GM23338 (cell line): ENCODE data around the gene NR3C1. TPM values are rescaled to one million over a fixed set of nuclear protein-coding genes. Genes with fewer than 3 reads are reported as not detected.

Experiments used
- ATAC-seq: fragments of 200-7000 bp; cut with Tn5 transposase; 3 replicates; pipeline ENCODE4 v1.9.1; 2020
- DNase-seq: peaks from one replicate; pipeline ENCODE4 v3.0.0-alpha.2; 2015; ENCODE audit warnings: low spot score
- H2AFZ ChIP-seq: fragments of 200-600 bp; sonication (generic); 2 replicates; pipeline ENCODE4 v1.8.0; 2016; ENCODE audit warnings: antibody characterized with exemption, mild to moderate bottlenecking, moderate library complexity
- H3F3A ChIP-seq: fragments of 200-600 bp; sonication (generic); replicated peaks from 2 replicates; pipeline ENCODE4 v1.8.0; 2017; ENCODE audit warnings: antibody characterized with exemption, mixed run types, low read depth
- H3K27ac ChIP-seq: fragments of 200-600 bp; sonication (generic); 2 replicates; pipeline ENCODE4 v1.6.1; 2016; ENCODE audit warnings: low read depth
- H3K27me3 ChIP-seq: fragments of 200-600 bp; sonication (generic); 2 replicates; pipeline ENCODE4 v1.8.0; 2016; ENCODE audit warnings: mild to moderate bottlenecking, mixed run types, moderate library complexity; ENCODE audit not compliant: insufficient read depth
- H3K36me3 ChIP-seq: fragments of 200-600 bp; sonication (generic); 2 replicates; pipeline ENCODE4 v1.8.0; 2016; ENCODE audit warnings: mild to moderate bottlenecking; ENCODE audit not compliant: insufficient read depth
- H3K4me1 ChIP-seq: fragments of 200-600 bp; sonication (generic); 2 replicates; pipeline ENCODE4 v1.8.0; 2016; ENCODE audit warnings: mild to moderate bottlenecking, moderate library complexity; ENCODE audit not compliant: insufficient read depth
- H3K4me2 ChIP-seq: fragments of 200-600 bp; sonication (generic); 2 replicates; pipeline ENCODE4 v1.7.1; 2017; ENCODE audit warnings: mixed run types
- H3K4me3 ChIP-seq: fragments of 200-600 bp; sonication (generic); 2 replicates; pipeline ENCODE4 v1.6.1; 2016; ENCODE audit warnings: mixed run types
- H3K79me2 ChIP-seq: fragments of 200-600 bp; sonication (generic); replicated peaks from 2 replicates; pipeline ENCODE4 v1.8.0; 2017; ENCODE audit warnings: mild to moderate bottlenecking; ENCODE audit not compliant: insufficient read depth
- H3K9me2 ChIP-seq: fragments of 200-600 bp; sonication (generic); 2 replicates; pipeline ENCODE4 v1.8.0; 2017; ENCODE audit not compliant: insufficient read depth
- H4K20me1 ChIP-seq: fragments of 200-600 bp; sonication (generic); replicated peaks from 2 replicates; pipeline ENCODE4 v1.8.0; 2017; ENCODE audit warnings: mild to moderate bottlenecking; ENCODE audit not compliant: insufficient read depth
- H3K27ac Mint-ChIP-seq: 2 replicates; pipeline ENCODE4 v1.8.0; 2020; ENCODE audit warnings: inconsistent platforms, mild to moderate bottlenecking, moderate library complexity, mixed read lengths
- H3K27me3 Mint-ChIP-seq: 3 replicates; pipeline ENCODE4 v1.8.0; 2022; ENCODE audit warnings: low read depth, mild to moderate bottlenecking, moderate library complexity, mixed read lengths, inconsistent platforms; ENCODE audit not compliant: insufficient read depth, poor library complexity
- H3K36me3 Mint-ChIP-seq: 3 replicates; pipeline ENCODE4 v1.8.0; 2021; ENCODE audit warnings: low read depth, mild to moderate bottlenecking, inconsistent platforms, moderate library complexity, mixed read lengths
- H3K4me1 Mint-ChIP-seq: 3 replicates; pipeline ENCODE4 v1.8.0; 2020; ENCODE audit warnings: mild to moderate bottlenecking, inconsistent platforms, mixed read lengths
- H3K4me3 Mint-ChIP-seq: 3 replicates; pipeline ENCODE4 v1.8.0; 2021; ENCODE audit warnings: moderate library complexity, mild to moderate bottlenecking, inconsistent platforms, mixed read lengths
- H3K9me3 Mint-ChIP-seq: 3 replicates; pipeline ENCODE4 v1.8.0; 2020; ENCODE audit warnings: moderate library complexity, mild to moderate bottlenecking, inconsistent platforms, mixed read lengths
- EZH2 ChIP-seq: fragments of 200-600 bp; sonication (generic); IDR thresholded peaks from one replicate; pipeline ENCODE4 v1.8.0; 2017; ENCODE audit warnings: antibody characterized with exemption, mild to moderate bottlenecking, low read depth; ENCODE audit not compliant: unreplicated experiment
- EZH2phosphoT487 ChIP-seq: fragments of 200-600 bp; sonication (generic); IDR thresholded peaks from one replicate; pipeline ENCODE4 v1.8.1; 2018; ENCODE audit warnings: antibody characterized with exemption; ENCODE audit not compliant: unreplicated experiment
- NANOG ChIP-seq: IDR thresholded peaks from 2 replicates; pipeline ENCODE4 v1.6.1; 2016; ENCODE audit warnings: antibody characterized with exemption, borderline replicate concordance
- POLR2AphosphoS5 ChIP-seq: IDR thresholded peaks from 2 replicates; pipeline ENCODE4 v1.6.1; 2016; ENCODE audit warnings: antibody characterized with exemption, low read depth
- ZNF114 ChIP-seq: fragments of 250-450 bp; sonication (Bioruptor Pico); IDR thresholded peaks from 2 replicates; pipeline ENCODE4 v1.5.0; 2020; ENCODE audit warnings: mild to moderate bottlenecking, moderate library complexity
- ZNF331 ChIP-seq: fragments of 250-450 bp; sonication (Bioruptor Pico); IDR thresholded peaks from 2 replicates; pipeline ENCODE4 v1.5.0; 2020; ENCODE audit warnings: low read depth, mild to moderate bottlenecking, moderate library complexity
- polyA plus RNA-seq: library from polyadenylated mRNA; unstranded; fragments of >200 nt; fragmentation: Nextera tagmentation; extraction: Ambion mirVana; gene quantifications from 2 replicates; pipeline ENCODE4 v1.2.1, GENCODE V29; 2016
- total RNA-seq: library from RNA; depleted of rRNA; stranded (reverse); fragments of >200 nt; shearing (Covaris generic); gene quantifications from 2 replicates; pipeline ENCODE4 v1.2.3, GENCODE V29; 2014
- TF ChIP-seq, protein P1 (sequence below), 2 experiments: fragments of 200-600 bp in 1 of 2; sonication (generic) in 1 of 2; conservative IDR thresholded peaks; 2 replicates each; pipeline versions ENCODE4 v1.5.1 to v1.6.1; 2016 to 2017; ENCODE audit warnings: antibody characterized with exemption in 2 of 2, low read depth in 2 of 2, mild to moderate bottlenecking in 2 of 2, moderate library complexity in 1 of 2
- TF ChIP-seq, protein P2 (sequence below): IDR thresholded peaks from 2 replicates; pipeline ENCODE4 v1.6.1; 2016; ENCODE audit warnings: antibody characterized with exemption
- TF ChIP-seq, protein P3 (sequence below): IDR thresholded peaks from one replicate; pipeline ENCODE4 v1.6.1; 2018; ENCODE audit warnings: antibody characterized with exemption; ENCODE audit not compliant: unreplicated experiment

The NR3C1 gene
- total and polyA plus RNA-seq, 2 experiments from 2014 or later, result 1.2 to 4.6 TPM

DNA sequence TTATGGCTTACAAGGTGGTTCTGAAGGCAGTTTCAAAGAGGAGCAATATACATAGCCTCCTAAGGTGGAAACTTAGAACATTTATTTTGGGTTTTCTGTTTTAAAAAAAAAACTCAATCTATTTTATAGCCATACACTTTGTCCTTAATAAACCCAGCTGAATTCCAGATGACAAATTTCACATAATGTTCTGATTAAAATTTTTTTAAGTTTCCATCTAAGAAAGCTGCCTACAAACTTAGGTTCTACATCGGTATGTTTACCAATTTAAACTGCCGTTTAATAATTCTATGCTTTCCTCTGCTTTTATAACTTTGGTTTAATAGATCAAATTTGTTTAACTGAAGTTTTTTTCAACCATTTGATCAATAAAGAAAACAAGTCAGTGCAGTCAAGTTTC is 12.5 kb downstream of the NR3C1 start (continued):
- TF ChIP-seq, protein P1, sequence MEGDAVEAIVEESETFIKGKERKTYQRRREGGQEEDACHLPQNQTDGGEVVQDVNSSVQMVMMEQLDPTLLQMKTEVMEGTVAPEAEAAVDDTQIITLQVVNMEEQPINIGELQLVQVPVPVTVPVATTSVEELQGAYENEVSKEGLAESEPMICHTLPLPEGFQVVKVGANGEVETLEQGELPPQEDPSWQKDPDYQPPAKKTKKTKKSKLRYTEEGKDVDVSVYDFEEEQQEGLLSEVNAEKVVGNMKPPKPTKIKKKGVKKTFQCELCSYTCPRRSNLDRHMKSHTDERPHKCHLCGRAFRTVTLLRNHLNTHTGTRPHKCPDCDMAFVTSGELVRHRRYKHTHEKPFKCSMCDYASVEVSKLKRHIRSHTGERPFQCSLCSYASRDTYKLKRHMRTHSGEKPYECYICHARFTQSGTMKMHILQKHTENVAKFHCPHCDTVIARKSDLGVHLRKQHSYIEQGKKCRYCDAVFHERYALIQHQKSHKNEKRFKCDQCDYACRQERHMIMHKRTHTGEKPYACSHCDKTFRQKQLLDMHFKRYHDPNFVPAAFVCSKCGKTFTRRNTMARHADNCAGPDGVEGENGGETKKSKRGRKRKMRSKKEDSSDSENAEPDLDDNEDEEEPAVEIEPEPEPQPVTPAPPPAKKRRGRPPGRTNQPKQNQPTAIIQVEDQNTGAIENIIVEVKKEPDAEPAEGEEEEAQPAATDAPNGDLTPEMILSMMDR (conservative IDR thresholded peaks at IDR 0.05; ENCODE audit: low read depth in 2 of 2), result no peak

DNA sequence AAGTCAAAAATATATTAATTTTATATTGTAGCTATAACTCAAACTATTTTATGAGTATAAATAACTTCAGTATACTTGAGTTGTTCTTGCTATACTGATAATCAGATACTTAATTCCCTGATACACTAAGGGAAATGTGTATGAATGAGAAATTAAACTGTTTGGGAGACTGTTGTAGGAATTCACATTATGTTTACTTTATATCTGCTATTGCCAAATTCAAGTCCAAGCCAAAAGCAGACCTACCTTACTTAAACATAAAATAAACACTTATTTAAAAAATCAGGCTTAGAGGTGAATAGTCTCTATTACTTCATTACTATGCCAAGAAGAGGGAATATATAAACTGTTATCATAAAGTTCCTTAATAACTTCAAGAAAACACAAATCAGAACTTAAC is 13.2 kb downstream of the NR3C1 start:
- TF ChIP-seq ZNF331 (CRISPR knock-in tag), result no peak
- no peak for TF ChIP-seq NANOG
- no peak for TF ChIP-seq POLR2AphosphoS5
- no peak for TF ChIP-seq EZH2
- TF ChIP-seq, protein P2, sequence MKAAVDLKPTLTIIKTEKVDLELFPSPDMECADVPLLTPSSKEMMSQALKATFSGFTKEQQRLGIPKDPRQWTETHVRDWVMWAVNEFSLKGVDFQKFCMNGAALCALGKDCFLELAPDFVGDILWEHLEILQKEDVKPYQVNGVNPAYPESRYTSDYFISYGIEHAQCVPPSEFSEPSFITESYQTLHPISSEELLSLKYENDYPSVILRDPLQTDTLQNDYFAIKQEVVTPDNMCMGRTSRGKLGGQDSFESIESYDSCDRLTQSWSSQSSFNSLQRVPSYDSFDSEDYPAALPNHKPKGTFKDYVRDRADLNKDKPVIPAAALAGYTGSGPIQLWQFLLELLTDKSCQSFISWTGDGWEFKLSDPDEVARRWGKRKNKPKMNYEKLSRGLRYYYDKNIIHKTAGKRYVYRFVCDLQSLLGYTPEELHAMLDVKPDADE, result no peak
- no peak for TF ChIP-seq EZH2phosphoT487
- TF ChIP-seq ZNF114 (CRISPR knock-in tag), result no peak
- TF ChIP-seq, protein P3, sequence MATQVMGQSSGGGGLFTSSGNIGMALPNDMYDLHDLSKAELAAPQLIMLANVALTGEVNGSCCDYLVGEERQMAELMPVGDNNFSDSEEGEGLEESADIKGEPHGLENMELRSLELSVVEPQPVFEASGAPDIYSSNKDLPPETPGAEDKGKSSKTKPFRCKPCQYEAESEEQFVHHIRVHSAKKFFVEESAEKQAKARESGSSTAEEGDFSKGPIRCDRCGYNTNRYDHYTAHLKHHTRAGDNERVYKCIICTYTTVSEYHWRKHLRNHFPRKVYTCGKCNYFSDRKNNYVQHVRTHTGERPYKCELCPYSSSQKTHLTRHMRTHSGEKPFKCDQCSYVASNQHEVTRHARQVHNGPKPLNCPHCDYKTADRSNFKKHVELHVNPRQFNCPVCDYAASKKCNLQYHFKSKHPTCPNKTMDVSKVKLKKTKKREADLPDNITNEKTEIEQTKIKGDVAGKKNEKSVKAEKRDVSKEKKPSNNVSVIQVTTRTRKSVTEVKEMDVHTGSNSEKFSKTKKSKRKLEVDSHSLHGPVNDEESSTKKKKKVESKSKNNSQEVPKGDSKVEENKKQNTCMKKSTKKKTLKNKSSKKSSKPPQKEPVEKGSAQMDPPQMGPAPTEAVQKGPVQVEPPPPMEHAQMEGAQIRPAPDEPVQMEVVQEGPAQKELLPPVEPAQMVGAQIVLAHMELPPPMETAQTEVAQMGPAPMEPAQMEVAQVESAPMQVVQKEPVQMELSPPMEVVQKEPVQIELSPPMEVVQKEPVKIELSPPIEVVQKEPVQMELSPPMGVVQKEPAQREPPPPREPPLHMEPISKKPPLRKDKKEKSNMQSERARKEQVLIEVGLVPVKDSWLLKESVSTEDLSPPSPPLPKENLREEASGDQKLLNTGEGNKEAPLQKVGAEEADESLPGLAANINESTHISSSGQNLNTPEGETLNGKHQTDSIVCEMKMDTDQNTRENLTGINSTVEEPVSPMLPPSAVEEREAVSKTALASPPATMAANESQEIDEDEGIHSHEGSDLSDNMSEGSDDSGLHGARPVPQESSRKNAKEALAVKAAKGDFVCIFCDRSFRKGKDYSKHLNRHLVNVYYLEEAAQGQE, result no peak
- H3K4me1 ChIP-seq, result peaks cover 5% of the 10 kb centered on the region
- no peaks in the 10 kb centered on the region for H3K79me2 ChIP-seq
- no peak overlapping the region for H2AFZ ChIP-seq
- peaks cover 12% of the 10 kb centered on the region for H3K9me3 Mint-ChIP-seq
- peaks cover 4% of the 10 kb centered on the region for H3K27me3 Mint-ChIP-seq
- H3K9me2 ChIP-seq, result no peaks in the 10 kb centered on the region
- ATAC-seq (no peak), DNase-seq (no peak)
- H3K4me1 Mint-ChIP-seq, result peaks cover 13% of the 10 kb centered on the region
- no peak overlapping the region for H3K27ac ChIP-seq
- no peak overlapping the region for H3K4me3 Mint-ChIP-seq
- H3K27ac Mint-ChIP-seq, result no peak overlapping the region
- no peak overlapping the region for H3K4me2 ChIP-seq
- no peaks in the 10 kb centered on the region for H3K36me3 ChIP-seq
- no peak overlapping the region for H3K4me3 ChIP-seq
- no peaks in the 10 kb centered on the region for H4K20me1 ChIP-seq
- H3K27me3 ChIP-seq, result no peaks in the 10 kb centered on the region
- H3K36me3 Mint-ChIP-seq, result peaks cover 14% of the 10 kb centered on the region
- no peaks in the 10 kb centered on the region for H3F3A ChIP-seq
